ENCODE measurements around the gene HS3ST3A1. TPM values are rescaled to one million over a fixed set of nuclear protein-coding genes. Genes with fewer than 3 reads are reported as not detected.

HS3ST3A1 gene
- total and polyA plus RNA-seq, 2 experiments from 2014 or later = 5.4 to 24.1 TPM

DNA sequence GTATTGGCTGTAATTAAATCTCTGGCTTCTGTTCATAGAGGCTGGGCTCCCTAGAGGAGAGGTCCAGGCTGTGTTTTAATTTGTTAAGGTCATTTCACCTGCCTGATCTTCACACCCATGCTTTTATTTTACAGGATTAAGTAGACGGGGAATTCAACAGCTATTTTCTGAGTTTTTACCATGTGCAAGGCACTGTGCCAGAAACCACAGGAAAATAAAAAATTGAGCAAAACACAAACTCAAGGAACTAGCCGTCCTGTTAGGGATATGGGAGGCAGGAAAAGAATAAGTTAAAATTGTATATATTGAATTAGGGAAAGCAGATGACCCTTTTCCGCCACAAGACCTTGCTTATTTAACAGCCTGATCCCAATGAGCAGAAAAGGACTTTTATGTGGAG is 29.1 kb downstream of the HS3ST3A1 start:
- peaks cover 38% of the 10 kb centered on the region for H3K36me3 Mint-ChIP-seq (ENCODE audit: low read depth)
- Histone ChIP-seq H3K79me2 (replicated peaks; ENCODE audit: insufficient read depth) (peaks cover 5% of the 10 kb centered on the region), H3K4me1 (ENCODE audit: insufficient read depth) (peaks cover 43% of the 10 kb centered on the region), H3F3A (replicated peaks; ENCODE audit: low read depth) (no peaks in the 10 kb centered on the region), H4K20me1 (replicated peaks; ENCODE audit: insufficient read depth) (no peaks in the 10 kb centered on the region), H3K4me3 (no peak overlapping the region), H2AFZ (no peak overlapping the region), H3K27ac (ENCODE audit: low read depth) (no peak overlapping the region), H3K36me3 (ENCODE audit: insufficient read depth) (peaks cover 1% of the 10 kb centered on the region; the same call in 1 of the 2 replicates), H3K27me3 (ENCODE audit: insufficient read depth) (no peaks in the 10 kb centered on the region), H3K9me2 (ENCODE audit: insufficient read depth) (peaks cover 9% of the 10 kb centered on the region), H3K4me2 (no peak overlapping the region)
- H3K4me3 Mint-ChIP-seq = no peak overlapping the region
- H3K27ac Mint-ChIP-seq = no peak overlapping the region
- ATAC-seq = no peak
- TF ChIP-seq, protein P1, sequence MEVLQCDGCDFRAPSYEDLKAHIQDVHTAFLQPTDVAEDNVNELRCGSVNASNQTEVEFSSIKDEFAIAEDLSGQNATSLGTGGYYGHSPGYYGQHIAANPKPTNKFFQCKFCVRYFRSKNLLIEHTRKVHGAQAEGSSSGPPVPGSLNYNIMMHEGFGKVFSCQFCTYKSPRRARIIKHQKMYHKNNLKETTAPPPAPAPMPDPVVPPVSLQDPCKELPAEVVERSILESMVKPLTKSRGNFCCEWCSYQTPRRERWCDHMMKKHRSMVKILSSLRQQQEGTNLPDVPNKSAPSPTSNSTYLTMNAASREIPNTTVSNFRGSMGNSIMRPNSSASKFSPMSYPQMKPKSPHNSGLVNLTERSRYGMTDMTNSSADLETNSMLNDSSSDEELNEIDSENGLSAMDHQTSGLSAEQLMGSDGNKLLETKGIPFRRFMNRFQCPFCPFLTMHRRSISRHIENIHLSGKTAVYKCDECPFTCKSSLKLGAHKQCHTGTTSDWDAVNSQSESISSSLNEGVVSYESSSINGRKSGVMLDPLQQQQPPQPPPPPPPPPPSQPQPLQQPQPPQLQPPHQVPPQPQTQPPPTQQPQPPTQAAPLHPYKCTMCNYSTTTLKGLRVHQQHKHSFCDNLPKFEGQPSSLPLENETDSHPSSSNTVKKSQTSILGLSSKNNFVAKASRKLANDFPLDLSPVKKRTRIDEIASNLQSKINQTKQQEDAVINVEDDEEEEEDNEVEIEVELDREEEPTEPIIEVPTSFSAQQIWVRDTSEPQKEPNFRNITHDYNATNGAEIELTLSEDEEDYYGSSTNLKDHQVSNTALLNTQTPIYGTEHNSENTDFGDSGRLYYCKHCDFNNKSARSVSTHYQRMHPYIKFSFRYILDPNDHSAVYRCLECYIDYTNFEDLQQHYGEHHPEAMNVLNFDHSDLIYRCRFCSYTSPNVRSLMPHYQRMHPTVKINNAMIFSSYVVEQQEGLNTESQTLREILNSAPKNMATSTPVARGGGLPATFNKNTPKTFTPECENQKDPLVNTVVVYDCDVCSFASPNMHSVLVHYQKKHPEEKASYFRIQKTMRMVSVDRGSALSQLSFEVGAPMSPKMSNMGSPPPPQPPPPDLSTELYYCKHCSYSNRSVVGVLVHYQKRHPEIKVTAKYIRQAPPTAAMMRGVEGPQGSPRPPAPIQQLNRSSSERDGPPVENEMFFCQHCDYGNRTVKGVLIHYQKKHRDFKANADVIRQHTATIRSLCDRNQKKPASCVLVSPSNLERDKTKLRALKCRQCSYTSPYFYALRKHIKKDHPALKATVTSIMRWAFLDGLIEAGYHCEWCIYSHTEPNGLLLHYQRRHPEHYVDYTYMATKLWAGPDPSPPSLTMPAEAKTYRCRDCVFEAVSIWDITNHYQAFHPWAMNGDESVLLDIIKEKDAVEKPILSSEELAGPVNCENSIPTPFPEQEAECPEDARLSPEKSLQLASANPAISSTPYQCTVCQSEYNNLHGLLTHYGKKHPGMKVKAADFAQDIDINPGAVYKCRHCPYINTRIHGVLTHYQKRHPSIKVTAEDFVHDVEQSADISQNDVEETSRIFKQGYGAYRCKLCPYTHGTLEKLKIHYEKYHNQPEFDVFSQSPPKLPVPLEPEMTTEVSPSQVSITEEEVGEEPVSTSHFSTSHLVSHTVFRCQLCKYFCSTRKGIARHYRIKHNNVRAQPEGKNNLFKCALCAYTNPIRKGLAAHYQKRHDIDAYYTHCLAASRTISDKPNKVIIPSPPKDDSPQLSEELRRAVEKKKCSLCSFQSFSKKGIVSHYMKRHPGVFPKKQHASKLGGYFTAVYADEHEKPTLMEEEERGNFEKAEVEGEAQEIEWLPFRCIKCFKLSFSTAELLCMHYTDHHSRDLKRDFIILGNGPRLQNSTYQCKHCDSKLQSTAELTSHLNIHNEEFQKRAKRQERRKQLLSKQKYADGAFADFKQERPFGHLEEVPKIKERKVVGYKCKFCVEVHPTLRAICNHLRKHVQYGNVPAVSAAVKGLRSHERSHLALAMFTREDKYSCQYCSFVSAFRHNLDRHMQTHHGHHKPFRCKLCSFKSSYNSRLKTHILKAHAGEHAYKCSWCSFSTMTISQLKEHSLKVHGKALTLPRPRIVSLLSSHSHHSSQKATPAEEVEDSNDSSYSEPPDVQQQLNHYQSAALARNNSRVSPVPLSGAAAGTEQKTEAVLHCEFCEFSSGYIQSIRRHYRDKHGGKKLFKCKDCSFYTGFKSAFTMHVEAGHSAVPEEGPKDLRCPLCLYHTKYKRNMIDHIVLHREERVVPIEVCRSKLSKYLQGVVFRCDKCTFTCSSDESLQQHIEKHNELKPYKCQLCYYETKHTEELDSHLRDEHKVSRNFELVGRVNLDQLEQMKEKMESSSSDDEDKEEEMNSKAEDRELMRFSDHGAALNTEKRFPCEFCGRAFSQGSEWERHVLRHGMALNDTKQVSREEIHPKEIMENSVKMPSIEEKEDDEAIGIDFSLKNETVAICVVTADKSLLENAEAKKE (CRISPR knock-in tag; IDR thresholded peaks at IDR 0.05) = no peak
- TF ChIP-seq EZH2phosphoT487 (IDR thresholded peaks at IDR 0.05; ENCODE audit: unreplicated experiment) (no peak), STAT1 (IDR thresholded peaks at IDR 0.05; ENCODE audit: unreplicated experiment) (no peak)
- TF ChIP-seq, protein P2, sequence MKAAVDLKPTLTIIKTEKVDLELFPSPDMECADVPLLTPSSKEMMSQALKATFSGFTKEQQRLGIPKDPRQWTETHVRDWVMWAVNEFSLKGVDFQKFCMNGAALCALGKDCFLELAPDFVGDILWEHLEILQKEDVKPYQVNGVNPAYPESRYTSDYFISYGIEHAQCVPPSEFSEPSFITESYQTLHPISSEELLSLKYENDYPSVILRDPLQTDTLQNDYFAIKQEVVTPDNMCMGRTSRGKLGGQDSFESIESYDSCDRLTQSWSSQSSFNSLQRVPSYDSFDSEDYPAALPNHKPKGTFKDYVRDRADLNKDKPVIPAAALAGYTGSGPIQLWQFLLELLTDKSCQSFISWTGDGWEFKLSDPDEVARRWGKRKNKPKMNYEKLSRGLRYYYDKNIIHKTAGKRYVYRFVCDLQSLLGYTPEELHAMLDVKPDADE (IDR thresholded peaks at IDR 0.05) = no peak
- H3K4me1 Mint-ChIP-seq = peaks cover 48% of the 10 kb centered on the region
- DNase-seq (ENCODE audit: low spot score) = no peak
- peaks cover 2% of the 10 kb centered on the region for H3K27me3 Mint-ChIP-seq (ENCODE audit: insufficient read depth, low read depth, poor library complexity)
- H3K9me3 Mint-ChIP-seq = peaks cover 26% of the 10 kb centered on the region
